Activated CD4-positive, alpha-beta T cell treated with anti-CD3 and anti-CD28 coated beads, Interleukin-2, amount 10 ng/mL, durations not matched to agents 7 days and 5 days (primary cell): ENCODE measurements around the gene TRMT2A. TPM values are rescaled to one million over a fixed set of nuclear protein-coding genes. Genes with fewer than 3 reads are reported as not detected.

ENCODE experiments used
- CTCF ChIA-PET: fragments of 350-600 bp; sonication (Branson Sonifier 250); formaldehyde crosslinking; loops from one replicate; lab custom pipeline; 2021; ENCODE audit warnings: antibody characterized with exemption; lab: Charles Lee
- POLR2A ChIA-PET: fragments of 350-600 bp; sonication (Branson Sonifier 250); formaldehyde crosslinking; loops from one replicate; lab custom pipeline; 2021; ENCODE audit warnings: antibody characterized with exemption; lab: Charles Lee
- DNase-seq: peaks from one replicate; pipeline ENCODE4 v3.0.0-alpha.2; 2020
- H3K27ac Mint-ChIP-seq: one replicate; pipeline ENCODE4 v1.8.0; 2021; ENCODE audit warnings: mild to moderate bottlenecking, moderate library complexity, mixed read lengths
- H3K27me3 Mint-ChIP-seq: one replicate; pipeline ENCODE4 v1.8.0; 2021; ENCODE audit warnings: mixed read lengths
- H3K36me3 Mint-ChIP-seq: one replicate; pipeline ENCODE4 v1.8.0; 2021; ENCODE audit warnings: low read depth, mixed read lengths
- H3K4me1 Mint-ChIP-seq: one replicate; pipeline ENCODE4 v1.8.0; 2021; ENCODE audit warnings: mixed read lengths
- H3K4me3 Mint-ChIP-seq: one replicate; pipeline ENCODE4 v1.8.0; 2021; ENCODE audit warnings: mild to moderate bottlenecking, moderate library complexity, mixed read lengths
- H3K9me3 Mint-ChIP-seq: one replicate; pipeline ENCODE4 v1.8.0; 2021; ENCODE audit warnings: mixed read lengths
- total RNA-seq, 2 experiments: library from RNA; stranded (reverse); gene quantifications; one replicate each; pipeline ENCODE4 v1.2.3, GENCODE V29; 2021

Gene TRMT2A
- total RNA-seq, 2 experiments from 2014 or later = 85.5 to 91.4 TPM

GRCh38 chr22:20127869-20128618 is 11.0 kb upstream of the TRMT2A start:
- DNase-seq = no peak
- POLR2A ChIA-PET = no interaction called here
- H3K4me3 Mint-ChIP-seq = no peak overlapping the region

GRCh38 chr22:20127318-20127868 is 10.4 kb upstream of the TRMT2A start:
- no peak for DNase-seq
- ChIA-PET POLR2A (no interaction called here), CTCF (interaction anchor here (1.0 to 1.6 kb wide), 2 partner anchors 30 to 174 kb away, joined by 3 read pairs; no protein-coding TSS in a partner anchor)
- H3K4me3 Mint-ChIP-seq = no peak overlapping the region
- peaks cover 11% of the 10 kb centered on the region for H3K36me3 Mint-ChIP-seq
- H3K4me1 Mint-ChIP-seq = peaks cover 10% of the 10 kb centered on the region
- no peaks in the 10 kb centered on the region for H3K9me3 Mint-ChIP-seq
- no peak overlapping the region for H3K27ac Mint-ChIP-seq
- H3K27me3 Mint-ChIP-seq = no peaks in the 10 kb centered on the region

More at GRCh38 chr22:20127869-20128618, 11.0 kb upstream of the TRMT2A start:
- no peaks in the 10 kb centered on the region for H3K27me3 Mint-ChIP-seq
- peaks cover 10% of the 10 kb centered on the region for H3K36me3 Mint-ChIP-seq
- H3K27ac Mint-ChIP-seq = peak overlapping the region; percentile 10
- H3K4me1 Mint-ChIP-seq = peaks cover 12% of the 10 kb centered on the region
- CTCF ChIA-PET = interaction anchor here (1.6 to 1.7 kb wide), 2 partner anchors 8 to 29 kb away, joined by 3 to 8 read pairs; no protein-coding TSS in a partner anchor
- no peaks in the 10 kb centered on the region for H3K9me3 Mint-ChIP-seq

GRCh38 chr22:20126284-20127029 is 9.4 kb upstream of the TRMT2A start:
- CTCF ChIA-PET = interaction anchor here (1.0 kb wide), 1 partner anchor 173 kb away, joined by 3 read pairs; no protein-coding TSS in a partner anchor
- H3K4me1 Mint-ChIP-seq = peaks cover 18% of the 10 kb centered on the region
- POLR2A ChIA-PET = no interaction called here
- H3K9me3 Mint-ChIP-seq = no peaks in the 10 kb centered on the region
- H3K27ac Mint-ChIP-seq = no peak overlapping the region
- no peak for DNase-seq
- no peaks in the 10 kb centered on the region for H3K27me3 Mint-ChIP-seq
- H3K36me3 Mint-ChIP-seq = peaks cover 18% of the 10 kb centered on the region
- H3K4me3 Mint-ChIP-seq = no peak overlapping the region

GRCh38 chr22:20125201-20126174 is 8.5 kb upstream of the TRMT2A start:
- no peaks in the 10 kb centered on the region for H3K9me3 Mint-ChIP-seq
- POLR2A ChIA-PET = no interaction called here
- H3K27ac Mint-ChIP-seq = no peak overlapping the region
- H3K4me3 Mint-ChIP-seq = no peak overlapping the region
- peaks cover 19% of the 10 kb centered on the region for H3K4me1 Mint-ChIP-seq
- CTCF ChIA-PET = no interaction called here
- DNase-seq = no peak
- H3K36me3 Mint-ChIP-seq = peaks cover 21% of the 10 kb centered on the region
- H3K27me3 Mint-ChIP-seq = no peaks in the 10 kb centered on the region

GRCh38 chr22:20124083-20124787 is 7.2 kb upstream of the TRMT2A start:
- POLR2A ChIA-PET = no interaction called here
- Mint-ChIP-seq H3K9me3 (no peaks in the 10 kb centered on the region), H3K36me3 (peaks cover 32% of the 10 kb centered on the region), H3K4me3 (no peak overlapping the region), H3K27ac (no peak overlapping the region), H3K27me3 (no peaks in the 10 kb centered on the region), H3K4me1 (peaks cover 25% of the 10 kb centered on the region)
- DNase-seq = no peak
- CTCF ChIA-PET = interaction anchor here (0.5 to 0.8 kb wide), 2 partner anchors 73 to 154 kb away, joined by 3 to 4 read pairs; no protein-coding TSS in a partner anchor

- ChIA-PET POLR2A (no interaction called here), CTCF (interaction anchor here (0.5 to 0.8 kb wide), 2 partner anchors 73 to 153 kb away, joined by 3 to 4 read pairs; no protein-coding TSS in a partner anchor)
- H3K4me1 Mint-ChIP-seq = peaks cover 29% of the 10 kb centered on the region
- H3K27me3 Mint-ChIP-seq = no peaks in the 10 kb centered on the region
- no peak overlapping the region for H3K4me3 Mint-ChIP-seq
- no peaks in the 10 kb centered on the region for H3K9me3 Mint-ChIP-seq
- no peak overlapping the region for H3K27ac Mint-ChIP-seq
- DNase-seq = no peak
- H3K36me3 Mint-ChIP-seq = peaks cover 37% of the 10 kb centered on the region
Measured at GRCh38 chr22:20123366-20124082, 6.5 kb upstream of the TRMT2A start.

- CTCF ChIA-PET = interaction anchor here (0.6 kb wide), 1 partner anchor 647 kb away, joined by 4 read pairs; no protein-coding TSS in a partner anchor
- Mint-ChIP-seq H3K4me1 (peaks cover 30% of the 10 kb centered on the region), H3K27me3 (no peaks in the 10 kb centered on the region), H3K4me3 (no peak overlapping the region), H3K36me3 (peaks cover 39% of the 10 kb centered on the region), H3K27ac (peak overlapping the region; percentile 31), H3K9me3 (no peaks in the 10 kb centered on the region)
- no peak for DNase-seq
- POLR2A ChIA-PET = no interaction called here
Measured at GRCh38 chr22:20121856-20122415, 4.9 kb upstream of the TRMT2A start.

- ChIA-PET POLR2A (no interaction called here), CTCF (interaction anchor here (0.6 to 1.1 kb wide), 2 partner anchors 11 to 197 kb away, joined by 3 read pairs; no protein-coding TSS in a partner anchor)
- Mint-ChIP-seq H3K9me3 (no peaks in the 10 kb centered on the region), H3K4me3 (peak overlapping the region; percentile 91), H3K27ac (peak overlapping the region; percentile 90), H3K4me1 (peaks cover 43% of the 10 kb centered on the region), H3K36me3 (peaks cover 49% of the 10 kb centered on the region), H3K27me3 (no peaks in the 10 kb centered on the region)
- DNase-seq = no peak
Measured at GRCh38 chr22:20118300-20119020, 1.4 kb upstream of the TRMT2A start.

- H3K27ac Mint-ChIP-seq = peak overlapping the region; percentile 90
- peak; percentile 51 for DNase-seq
- ChIA-PET CTCF (interaction anchor here (0.6 to 2.9 kb wide), 5 partner anchors 9 to 198 kb away, joined by 3 to 9 read pairs (median 3); no protein-coding TSS in a partner anchor), POLR2A (no interaction called here)
- H3K27me3 Mint-ChIP-seq = no peaks in the 10 kb centered on the region
- H3K9me3 Mint-ChIP-seq = no peaks in the 10 kb centered on the region
- peaks cover 49% of the 10 kb centered on the region for H3K36me3 Mint-ChIP-seq
- peaks cover 43% of the 10 kb centered on the region for H3K4me1 Mint-ChIP-seq
- H3K4me3 Mint-ChIP-seq = peak overlapping the region; percentile 91
Measured at GRCh38 chr22:20117633-20118299, 740 bp upstream of the TRMT2A start.
